ENCODE results near the gene GRID2.
"Not testable (repeated sequence)": the region's sequence is repeated elsewhere in the genome, so short reads cannot be mapped to it uniquely, and the experiment has no call there.

Gene GRID2

DNA sequence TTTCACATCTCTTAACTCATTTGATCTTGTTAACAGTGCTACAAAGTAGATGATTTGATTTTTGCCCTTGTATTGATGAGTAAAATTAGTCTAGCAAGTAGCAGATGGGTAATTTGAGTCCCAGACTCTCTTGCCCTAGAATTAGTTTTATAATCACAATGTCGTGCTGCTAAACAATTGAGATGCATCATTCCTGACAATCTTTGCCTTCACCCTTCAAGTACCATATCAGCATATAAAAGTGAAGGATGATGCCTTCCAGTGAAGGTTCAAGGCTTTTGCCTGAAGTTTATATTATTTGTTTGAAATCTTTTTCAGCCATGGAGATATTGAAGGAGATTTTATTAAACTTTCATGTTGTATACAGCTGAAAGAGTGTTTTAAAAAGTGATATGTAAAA lies 141.4 kb downstream of the GRID2 start:
- no peak for DNase-seq (ENCODE audit: extremely low read depth, low read depth)
- TF ChIP-seq, protein P1, sequence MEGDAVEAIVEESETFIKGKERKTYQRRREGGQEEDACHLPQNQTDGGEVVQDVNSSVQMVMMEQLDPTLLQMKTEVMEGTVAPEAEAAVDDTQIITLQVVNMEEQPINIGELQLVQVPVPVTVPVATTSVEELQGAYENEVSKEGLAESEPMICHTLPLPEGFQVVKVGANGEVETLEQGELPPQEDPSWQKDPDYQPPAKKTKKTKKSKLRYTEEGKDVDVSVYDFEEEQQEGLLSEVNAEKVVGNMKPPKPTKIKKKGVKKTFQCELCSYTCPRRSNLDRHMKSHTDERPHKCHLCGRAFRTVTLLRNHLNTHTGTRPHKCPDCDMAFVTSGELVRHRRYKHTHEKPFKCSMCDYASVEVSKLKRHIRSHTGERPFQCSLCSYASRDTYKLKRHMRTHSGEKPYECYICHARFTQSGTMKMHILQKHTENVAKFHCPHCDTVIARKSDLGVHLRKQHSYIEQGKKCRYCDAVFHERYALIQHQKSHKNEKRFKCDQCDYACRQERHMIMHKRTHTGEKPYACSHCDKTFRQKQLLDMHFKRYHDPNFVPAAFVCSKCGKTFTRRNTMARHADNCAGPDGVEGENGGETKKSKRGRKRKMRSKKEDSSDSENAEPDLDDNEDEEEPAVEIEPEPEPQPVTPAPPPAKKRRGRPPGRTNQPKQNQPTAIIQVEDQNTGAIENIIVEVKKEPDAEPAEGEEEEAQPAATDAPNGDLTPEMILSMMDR (IDR thresholded peaks at IDR 0.05; ENCODE audit: low read depth, low read length), result no peak

DNA sequence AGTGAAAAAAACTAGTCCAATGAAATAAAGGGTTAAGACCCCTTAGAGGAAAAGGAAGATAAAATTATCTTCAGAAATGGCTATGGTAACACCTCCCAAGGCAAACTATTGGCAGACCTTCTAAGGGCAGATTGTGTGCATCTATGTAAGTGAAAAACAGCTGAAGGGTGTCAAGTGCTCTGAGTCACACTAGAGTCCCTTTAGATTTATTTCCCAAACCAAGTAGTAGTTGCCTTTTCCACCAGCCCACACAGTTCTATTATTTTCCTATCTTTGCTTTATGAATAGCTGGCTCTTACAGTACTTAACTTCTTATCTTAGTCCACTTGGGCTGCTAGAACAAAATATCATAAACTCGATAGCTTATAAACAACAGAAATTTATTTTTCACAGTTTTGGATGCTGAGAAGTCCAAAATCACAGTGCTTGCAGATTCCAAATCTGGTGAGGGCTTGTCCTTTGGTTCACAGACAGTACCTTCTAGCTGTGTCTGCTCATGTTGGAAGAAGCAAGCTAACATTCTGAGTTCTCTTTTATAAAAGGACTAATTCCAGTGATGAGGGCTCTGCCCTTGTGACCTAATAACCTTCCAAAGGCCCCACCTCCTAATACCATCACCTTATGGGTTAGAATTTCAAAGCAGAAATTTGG lies 143.6 kb downstream of the GRID2 start:
- DNase-seq (ENCODE audit: extremely low read depth, low read depth), result no peak
- TF ChIP-seq, protein P1 (IDR thresholded peaks at IDR 0.05; ENCODE audit: low read depth, low read length), result no peak

DNA sequence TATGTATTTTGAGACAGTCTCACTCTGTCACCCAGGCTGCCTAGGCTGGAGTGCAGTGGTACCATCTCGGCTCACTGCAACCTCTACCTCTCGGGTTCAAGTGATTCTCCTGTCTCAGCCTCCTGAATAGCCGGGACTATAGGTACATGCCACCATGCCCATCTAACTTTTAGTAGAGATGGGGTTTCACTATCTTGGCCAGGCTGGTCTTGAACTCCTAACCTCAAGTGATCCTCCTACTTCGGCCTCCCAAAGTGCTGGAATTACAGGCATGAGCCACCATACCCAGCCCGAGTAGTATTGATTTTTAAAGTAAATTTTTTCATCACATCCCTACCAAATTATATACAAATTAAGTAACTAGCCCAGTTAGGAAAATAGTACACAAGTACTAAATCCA lies 144.4 kb downstream of the GRID2 start:
- not testable (repeated sequence) for DNase-seq (ENCODE audit: extremely low read depth, low read depth)

DNA sequence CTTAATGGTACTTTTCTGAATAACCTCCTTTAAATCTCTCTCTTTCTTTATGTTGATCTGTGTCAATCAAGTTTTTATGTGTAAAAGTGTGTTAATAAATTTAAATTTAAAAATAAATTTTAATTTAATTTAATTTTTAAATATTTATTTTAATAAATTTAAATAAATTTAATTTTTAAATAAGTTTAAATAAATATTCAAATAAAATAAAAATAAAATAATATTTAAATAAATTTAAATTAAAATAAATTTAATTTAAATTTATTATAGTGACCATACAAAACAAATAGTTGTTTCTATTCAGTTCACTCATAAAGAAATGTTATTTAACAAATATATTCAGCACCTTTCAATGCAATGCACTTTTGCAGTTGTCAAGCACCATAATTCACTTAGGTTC lies 146.9 kb downstream of the GRID2 start:
- TF ChIP-seq, protein P1 (IDR thresholded peaks at IDR 0.05; ENCODE audit: low read depth, low read length), result no peak
- DNase-seq (ENCODE audit: extremely low read depth, low read depth), result no peak

DNA sequence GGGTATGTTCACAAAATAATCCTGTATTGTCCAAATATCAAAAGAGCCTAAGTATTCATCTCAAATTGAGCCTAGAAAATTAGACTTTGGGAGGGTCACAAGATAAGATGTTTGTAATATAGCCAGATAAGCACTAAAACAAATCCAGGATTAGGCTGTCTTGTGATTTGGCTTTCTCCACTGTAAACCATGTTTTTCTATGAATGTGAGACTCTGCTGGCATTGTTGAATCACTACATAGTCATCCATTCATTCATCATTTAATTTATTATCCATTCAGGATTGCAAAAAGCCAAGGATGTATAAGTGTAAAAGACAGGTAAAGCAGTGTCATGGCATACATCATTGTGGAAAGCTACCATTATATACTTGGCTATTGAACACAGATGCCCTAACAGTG lies 148.0 kb downstream of the GRID2 start:
- DNase-seq (ENCODE audit: extremely low read depth, low read depth), result no peak

DNA sequence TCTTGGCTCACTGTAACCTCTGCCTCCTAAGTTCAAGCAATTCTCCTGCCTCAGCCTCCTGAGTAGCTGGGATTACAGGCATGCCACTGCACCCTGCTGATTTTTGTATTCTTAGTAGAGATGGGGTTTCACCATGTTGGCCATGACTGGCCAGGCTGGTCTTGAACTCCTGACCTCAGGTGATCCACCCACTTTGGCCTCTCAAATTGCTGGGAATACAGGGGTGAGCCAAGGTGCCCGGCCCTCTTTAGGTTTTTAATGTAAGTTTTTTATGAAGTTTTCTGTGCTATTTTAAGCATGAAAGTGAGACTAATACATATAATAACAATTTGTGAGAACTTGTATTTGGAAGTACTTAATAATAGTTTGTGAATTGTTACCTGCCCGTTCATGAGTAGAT lies 148.6 kb downstream of the GRID2 start:
- DNase-seq (ENCODE audit: extremely low read depth, low read depth), result not testable (repeated sequence)

More for the DNA sequence above, 148.0 kb downstream of the GRID2 start:
- TF ChIP-seq, protein P1 (IDR thresholded peaks at IDR 0.05; ENCODE audit: low read depth, low read length), result no peak

DNA sequence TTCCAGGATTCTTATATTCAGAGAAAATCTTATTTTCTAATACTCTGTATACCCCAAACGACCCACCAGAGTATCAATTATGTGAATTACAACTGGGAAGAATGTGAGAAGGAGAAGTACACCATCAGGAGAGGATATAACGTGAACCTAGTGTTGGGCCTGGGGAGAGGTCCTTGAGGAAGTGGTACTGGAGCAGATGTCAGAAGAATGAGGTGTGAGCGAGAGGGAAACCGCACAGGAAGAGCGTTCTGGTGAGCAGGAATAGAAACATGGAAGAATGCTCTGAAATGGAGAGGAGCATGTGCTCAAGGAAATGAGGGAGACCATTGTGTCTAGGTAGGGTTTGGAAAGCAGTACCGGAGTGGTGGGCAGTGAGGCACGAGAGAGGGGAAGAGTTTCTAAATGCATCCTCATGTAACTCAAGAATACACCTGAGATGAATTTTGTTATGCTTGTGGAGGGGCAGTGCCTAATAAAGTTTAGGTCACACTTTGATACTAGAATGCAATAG lies 151.6 kb downstream of the GRID2 start:
- TF ChIP-seq, protein P1 (IDR thresholded peaks at IDR 0.05; ENCODE audit: low read depth, low read length), result no peak
- DNase-seq (ENCODE audit: extremely low read depth, low read depth), result no peak

DNA sequence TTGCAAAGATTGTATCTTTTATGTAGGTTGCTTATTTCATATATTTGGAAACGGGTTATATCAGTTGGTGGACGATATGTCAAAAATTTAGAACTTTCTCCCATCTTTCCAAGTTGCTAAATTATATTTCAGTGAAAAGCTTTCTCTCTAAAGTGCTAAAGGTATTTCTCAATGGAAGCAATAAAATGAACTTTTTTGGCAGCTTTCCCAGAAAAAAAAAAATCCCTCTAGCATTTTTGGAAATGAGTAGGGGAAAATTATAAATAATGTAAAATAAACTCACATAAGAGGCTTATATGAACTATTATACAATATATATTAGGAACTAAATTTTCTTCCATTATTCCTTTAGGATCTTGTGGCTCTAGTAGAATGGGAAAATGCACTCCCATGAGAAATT lies 152.2 kb downstream of the GRID2 start:
- TF ChIP-seq, protein P1 (IDR thresholded peaks at IDR 0.05; ENCODE audit: low read depth, low read length), result no peak

More for the DNA sequence above, 152.2 kb downstream of the GRID2 start:
- no peak for DNase-seq (ENCODE audit: extremely low read depth, low read depth)

All from AG09319 (cell line).